GM12878 (cell line): ENCODE measurements around the gene PJA2. TPM values are rescaled to one million over a fixed set of nuclear protein-coding genes. Genes with fewer than 3 reads are reported as not detected.

Source experiments
- EP300 ChIP-seq, 2 experiments: fragments of 150-350 bp in 1 of 2; IDR thresholded peaks; 2 replicates each; pipeline ENCODE4 v1.6.1; 2011 to 2012; ENCODE audit warnings: low read depth in 2 of 2, low read length in 2 of 2, borderline replicate concordance in 1 of 2, improper control_type of control experiment in 1 of 2, inconsistent platforms in 1 of 2; ENCODE audit not compliant: control insufficient read depth in 1 of 2
- IKZF1 ChIP-seq: fragments of 450-650 bp; conservative IDR thresholded peaks from 2 replicates; pipeline ENCODE4 v1.6.1; 2017; ENCODE audit warnings: antibody characterized with exemption, mild to moderate bottlenecking
- IKZF2 ChIP-seq, 2 experiments: fragments of 450-650 bp; IDR thresholded peaks; 2 replicates each; pipeline ENCODE4 v1.6.1; 2017; ENCODE audit warnings: mild to moderate bottlenecking in 2 of 2, moderate library complexity in 2 of 2
- IRF4 ChIP-seq: IDR thresholded peaks from 2 replicates; pipeline ENCODE4 v1.6.1; 2011; ENCODE audit warnings: low read depth, low read length
- JUNB ChIP-seq: IDR thresholded peaks from 2 replicates; pipeline ENCODE4 v1.6.1; 2016; ENCODE audit warnings: antibody characterized with exemption, mild to moderate bottlenecking
- KLF5 ChIP-seq: fragments of 450-650 bp; IDR thresholded peaks from 2 replicates; pipeline ENCODE4 v1.6.1; 2014; ENCODE audit warnings: mild to moderate bottlenecking; ENCODE audit not compliant: partially characterized antibody
- MAX ChIP-seq: IDR thresholded peaks from 2 replicates; pipeline ENCODE4 v1.6.1; 2012; ENCODE audit warnings: low read depth, low read length, improper control_type of control experiment
- MLLT1 ChIP-seq: fragments of 450-650 bp; IDR thresholded peaks from 2 replicates; pipeline ENCODE4 v1.6.1; 2016; ENCODE audit warnings: mild to moderate bottlenecking
- NBN ChIP-seq: fragments of 450-650 bp; IDR thresholded peaks from 2 replicates; pipeline ENCODE4 v1.6.1; 2016
- POU2F2 ChIP-seq: IDR thresholded peaks from 3 replicates; pipeline ENCODE4 v1.6.1; 2011; ENCODE audit warnings: low read depth, mild to moderate bottlenecking, low read length, borderline replicate concordance
- SP1 ChIP-seq: IDR thresholded peaks from one replicate; pipeline ENCODE4 v1.6.1; 2011; ENCODE audit warnings: low read depth, low read length
- STAT1 ChIP-seq: fragments of 450-650 bp; conservative IDR thresholded peaks from 2 replicates; pipeline ENCODE4 v1.6.1; 2014; ENCODE audit warnings: antibody characterized with exemption, mild to moderate bottlenecking
- TCF12 ChIP-seq: IDR thresholded peaks from 2 replicates; pipeline ENCODE4 v1.6.1; 2011; ENCODE audit warnings: low read depth, mild to moderate bottlenecking, low read length
- YBX1 ChIP-seq: fragments of 450-650 bp; IDR thresholded peaks from 2 replicates; pipeline ENCODE4 v1.6.1; 2016; ENCODE audit warnings: antibody characterized with exemption
- ZNF687 ChIP-seq: fragments of 450-650 bp; IDR thresholded peaks from 2 replicates; pipeline ENCODE4 v1.6.1; 2017; ENCODE audit warnings: mild to moderate bottlenecking, moderate library complexity
- polyA plus RNA-seq, 11 experiments: library from polyadenylated mRNA; depleted of rRNA in 4 of 11; unstranded in 6 of 11; stranded (reverse) in 5 of 11; fragments of >200 nt; fragmentation: Nextera tagmentation in 4 of 11; fragmentation: Illumina TruSeq in 1 of 11; extraction: Ambion mirVana in 4 of 11; extraction: Trizol in 1 of 11; gene quantifications; 1 replicate in 1 of 11; 2 replicates in 10 of 11; pipeline versions ENCODE4 v1.2.1 to v1.2.3, GENCODE V29; 2011 to 2016; ENCODE audit warnings: inconsistent platforms in 2 of 11, missing spikeins in 2 of 11, low read depth in 1 of 11
- total RNA-seq, 4 experiments: library from RNA; depleted of rRNA in 3 of 4; stranded (reverse); fragments of >200 nt in 3 of 4; fragmentation: Illumina TruSeq in 1 of 4; extraction: Trizol in 1 of 4; gene quantifications; 2 replicates each; pipeline versions ENCODE4 v1.2.1 to v1.2.3, GENCODE V29; 2013 to 2021
- TF ChIP-seq, protein P1 (sequence below): IDR thresholded peaks from 2 replicates; pipeline ENCODE4 v1.6.1; 2012; ENCODE audit warnings: low read depth, low read length, improper control_type of control experiment
- TF ChIP-seq, protein P2 (sequence below): IDR thresholded peaks from 2 replicates; pipeline ENCODE4 v1.6.1; 2012; ENCODE audit warnings: mild to moderate bottlenecking, low read depth, low read length
- TF ChIP-seq, protein P3 (sequence below): fragments of 450-650 bp; IDR thresholded peaks from 2 replicates; pipeline ENCODE4 v1.6.1; 2016; ENCODE audit warnings: mild to moderate bottlenecking

The PJA2 gene
- total and polyA plus RNA-seq, 10 of the 15 experiments (the other 5 are each of a cell fraction or from before 2014, with no cell fraction given), result 27.8 to 93.4 (median 47.8) TPM

DNA sequence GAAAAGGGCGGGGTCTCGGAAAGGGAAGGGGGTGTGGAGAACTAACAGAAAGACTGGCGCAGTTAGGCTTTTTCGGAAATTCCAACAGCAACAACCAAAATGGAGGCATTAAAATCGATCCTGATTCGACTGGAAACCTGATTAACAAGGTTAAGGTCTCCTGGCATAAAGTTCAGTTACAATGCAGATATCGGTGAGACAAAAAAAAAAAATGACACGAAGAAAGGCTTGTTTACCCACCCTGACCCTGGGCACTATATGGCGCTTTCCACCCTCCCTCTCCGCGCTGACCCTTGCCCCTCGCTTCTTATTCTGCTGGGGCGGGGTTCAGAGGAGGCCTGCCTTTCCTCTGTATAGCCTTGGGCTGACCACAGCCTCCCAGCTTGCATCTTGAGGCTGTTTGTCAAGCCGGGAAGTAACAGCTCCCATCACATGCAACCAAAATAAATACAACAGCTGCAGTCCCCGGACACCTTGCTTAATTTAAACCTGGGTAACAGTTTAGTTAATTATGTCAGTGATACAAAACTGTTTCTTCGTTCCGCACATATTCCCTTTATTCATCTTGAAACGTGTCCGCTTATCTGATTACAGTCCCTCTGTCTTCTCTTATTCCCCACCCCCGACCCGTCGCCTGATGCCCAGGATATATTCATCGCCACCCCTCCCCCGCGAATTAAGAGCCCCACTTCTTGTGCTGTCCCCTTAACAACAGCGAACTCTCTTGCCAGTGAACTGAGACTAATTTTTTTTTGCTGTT is 795 bp upstream of the PJA2 start (continued):
- TF ChIP-seq ZNF687 (no peak), IKZF1 (peak; percentile 76; the same call in 1 of the 2 replicates), TCF12 (0 out of 2 replicates have a peak, but pooled peaks have one; percentile 14), MAX (no peak; the same call in none of the 2 replicates), STAT1 (0 out of 2 replicates have a peak, but pooled peaks have one; percentile 8), NBN (peak; percentile 98), POU2F2 (no peak), YBX1 (no peak), EP300 (IDR thresholded peaks at IDR 0.05; ENCODE audit: borderline replicate concordance in 1 of 2, control insufficient read depth in 1 of 2, low read depth in 2 of 2, low read length in 2 of 2) (peak in 1 of 2 experiments; percentile 3; a peak in 1 of 4 replicates), SP1 (no peak), IRF4 (0 out of 2 replicates have a peak, but pooled peaks have one; percentile 7), JUNB (peak; percentile 4; the same call in 1 of the 2 replicates), MLLT1 (peak; percentile 94), KLF5 (peak; percentile 72), IKZF2 (IDR thresholded peaks at IDR 0.05) (peak; percentile 48 to 54; a peak in 3 of 4 replicates)
- TF ChIP-seq, protein P1, sequence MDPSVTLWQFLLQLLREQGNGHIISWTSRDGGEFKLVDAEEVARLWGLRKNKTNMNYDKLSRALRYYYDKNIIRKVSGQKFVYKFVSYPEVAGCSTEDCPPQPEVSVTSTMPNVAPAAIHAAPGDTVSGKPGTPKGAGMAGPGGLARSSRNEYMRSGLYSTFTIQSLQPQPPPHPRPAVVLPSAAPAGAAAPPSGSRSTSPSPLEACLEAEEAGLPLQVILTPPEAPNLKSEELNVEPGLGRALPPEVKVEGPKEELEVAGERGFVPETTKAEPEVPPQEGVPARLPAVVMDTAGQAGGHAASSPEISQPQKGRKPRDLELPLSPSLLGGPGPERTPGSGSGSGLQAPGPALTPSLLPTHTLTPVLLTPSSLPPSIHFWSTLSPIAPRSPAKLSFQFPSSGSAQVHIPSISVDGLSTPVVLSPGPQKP, result peak; percentile 72; the same call in 1 of the 2 replicates
- TF ChIP-seq, protein P2, sequence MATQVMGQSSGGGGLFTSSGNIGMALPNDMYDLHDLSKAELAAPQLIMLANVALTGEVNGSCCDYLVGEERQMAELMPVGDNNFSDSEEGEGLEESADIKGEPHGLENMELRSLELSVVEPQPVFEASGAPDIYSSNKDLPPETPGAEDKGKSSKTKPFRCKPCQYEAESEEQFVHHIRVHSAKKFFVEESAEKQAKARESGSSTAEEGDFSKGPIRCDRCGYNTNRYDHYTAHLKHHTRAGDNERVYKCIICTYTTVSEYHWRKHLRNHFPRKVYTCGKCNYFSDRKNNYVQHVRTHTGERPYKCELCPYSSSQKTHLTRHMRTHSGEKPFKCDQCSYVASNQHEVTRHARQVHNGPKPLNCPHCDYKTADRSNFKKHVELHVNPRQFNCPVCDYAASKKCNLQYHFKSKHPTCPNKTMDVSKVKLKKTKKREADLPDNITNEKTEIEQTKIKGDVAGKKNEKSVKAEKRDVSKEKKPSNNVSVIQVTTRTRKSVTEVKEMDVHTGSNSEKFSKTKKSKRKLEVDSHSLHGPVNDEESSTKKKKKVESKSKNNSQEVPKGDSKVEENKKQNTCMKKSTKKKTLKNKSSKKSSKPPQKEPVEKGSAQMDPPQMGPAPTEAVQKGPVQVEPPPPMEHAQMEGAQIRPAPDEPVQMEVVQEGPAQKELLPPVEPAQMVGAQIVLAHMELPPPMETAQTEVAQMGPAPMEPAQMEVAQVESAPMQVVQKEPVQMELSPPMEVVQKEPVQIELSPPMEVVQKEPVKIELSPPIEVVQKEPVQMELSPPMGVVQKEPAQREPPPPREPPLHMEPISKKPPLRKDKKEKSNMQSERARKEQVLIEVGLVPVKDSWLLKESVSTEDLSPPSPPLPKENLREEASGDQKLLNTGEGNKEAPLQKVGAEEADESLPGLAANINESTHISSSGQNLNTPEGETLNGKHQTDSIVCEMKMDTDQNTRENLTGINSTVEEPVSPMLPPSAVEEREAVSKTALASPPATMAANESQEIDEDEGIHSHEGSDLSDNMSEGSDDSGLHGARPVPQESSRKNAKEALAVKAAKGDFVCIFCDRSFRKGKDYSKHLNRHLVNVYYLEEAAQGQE, result no peak
- TF ChIP-seq, protein P3, sequence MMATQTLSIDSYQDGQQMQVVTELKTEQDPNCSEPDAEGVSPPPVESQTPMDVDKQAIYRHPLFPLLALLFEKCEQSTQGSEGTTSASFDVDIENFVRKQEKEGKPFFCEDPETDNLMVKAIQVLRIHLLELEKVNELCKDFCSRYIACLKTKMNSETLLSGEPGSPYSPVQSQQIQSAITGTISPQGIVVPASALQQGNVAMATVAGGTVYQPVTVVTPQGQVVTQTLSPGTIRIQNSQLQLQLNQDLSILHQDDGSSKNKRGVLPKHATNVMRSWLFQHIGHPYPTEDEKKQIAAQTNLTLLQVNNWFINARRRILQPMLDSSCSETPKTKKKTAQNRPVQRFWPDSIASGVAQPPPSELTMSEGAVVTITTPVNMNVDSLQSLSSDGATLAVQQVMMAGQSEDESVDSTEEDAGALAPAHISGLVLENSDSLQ, result no peak
